ENCODE measurements around the gene POMT1. TPM values are rescaled to one million over a fixed set of nuclear protein-coding genes. Genes with fewer than 3 reads are reported as not detected.
A peak's percentile ranks its signal among the peaks of the same experiment; 100 is the strongest.

The POMT1 gene
- total RNA-seq, 2 donors from 2014 or later = 22.1 to 34.6 TPM

- H3K36me3 ChIP-seq (replicated peaks in 1 of 2; ENCODE audit: insufficient read depth in 1 of 2, low read depth in 2 of 2) = peaks cover 0 to 1% of the 10 kb centered on the region in 2 donors
- peak; percentile 46 to 71 (median 69) for TF ChIP-seq POLR2A (IDR thresholded peaks at IDR 0.05)
- TF ChIP-seq CTCF (IDR thresholded peaks at IDR 0.05) = no peak
- intact Hi-C loops (cut with DNase I) = no loop called here
Measured at GRCh38 chr9:131530920-131531832, 28.5 kb downstream of the POMT1 start, which contains the start of gene UCK1. Gene UCK1 (minus strand): TSS chr9:131531263. CDS start chr9:131531174, 89 bp downstream.

GRCh38 chr9:131534721-131535237 lies 32.1 kb downstream of the POMT1 start:
- intact Hi-C loops (cut with DNase I) = no loop called here
- DNase-seq (peak in 2 of 4 donors; percentile 38 to 54), ATAC-seq (peak; percentile 47)
- Histone ChIP-seq H3K4me1 (peaks cover 28% of the 10 kb centered on the region), H3K36me3 (replicated peaks in 1 of 2; ENCODE audit: insufficient read depth in 1 of 2, low read depth in 2 of 2) (no peaks in the 10 kb centered on the region), H3K9me3 (no peaks in the 10 kb centered on the region), H3K4me3 (no peak overlapping the region), H3K27ac (peak overlapping the region in 2 of 4 donors; percentile 3 to 31), H3K27me3 (no peaks in the 10 kb centered on the region)
- WGBS, 2 donors = 4 to 16% methylated on average over 8 of the region's 8 CpGs
- TF ChIP-seq POLR2A (IDR thresholded peaks at IDR 0.05) (no peak), CTCF (IDR thresholded peaks at IDR 0.05) (no peak)

More at GRCh38 chr9:131530920-131531832, 28.5 kb downstream of the POMT1 start, which contains the start of gene UCK1:
- no peaks in the 10 kb centered on the region for H3K9me3 ChIP-seq
- H3K4me3 ChIP-seq = peak within 1 kb of the TSS; percentile 86 to 97
- 9 to 40% methylated on average over 1 to 78 of the region's 103 CpGs for WGBS, 2 donors
- DNase-seq (peak; percentile 77 to 83 (median 81)), ATAC-seq (peak; percentile 95)
- H3K27me3 ChIP-seq = no peaks in the 10 kb centered on the region
- H3K4me1 ChIP-seq = peaks cover 32% of the 10 kb centered on the region
- peak within 1 kb of the TSS in 3 of 4 donors; percentile 75 to 81 (median 79) for H3K27ac ChIP-seq

GRCh38 chr9:131537946-131538345 lies 35.2 kb downstream of the POMT1 start:
- no peak overlapping the region for H3K27ac ChIP-seq
- WGBS, 2 donors = 92 to 96% methylated on average over 19 of the region's 19 CpGs
- no peak for TF ChIP-seq POLR2A (IDR thresholded peaks at IDR 0.05)
- TF ChIP-seq CTCF (IDR thresholded peaks at IDR 0.05) = no peak
- no peak overlapping the region for H3K4me3 ChIP-seq
- no peaks in the 10 kb centered on the region for H3K27me3 ChIP-seq
- H3K9me3 ChIP-seq = peaks cover 0 to 10% (median 0%) of the 10 kb centered on the region in 3 donors
- DNase-seq (no peak), ATAC-seq (no peak)
- intact Hi-C loops (cut with DNase I) = no loop called here
- peaks cover 16% of the 10 kb centered on the region for H3K4me1 ChIP-seq
- no peaks in the 10 kb centered on the region for H3K36me3 ChIP-seq (replicated peaks in 1 of 2; ENCODE audit: insufficient read depth in 1 of 2, low read depth in 2 of 2)

GRCh38 chr9:131539223-131539923 lies 36.7 kb downstream of the POMT1 start:
- DNase-seq = no peak
- H3K27me3 ChIP-seq = no peaks in the 10 kb centered on the region
- no peak for ATAC-seq
- H3K36me3 ChIP-seq (replicated peaks in 1 of 2; ENCODE audit: insufficient read depth in 1 of 2, low read depth in 2 of 2) = no peaks in the 10 kb centered on the region
- H3K4me1 ChIP-seq = peaks cover 12% of the 10 kb centered on the region
- H3K27ac ChIP-seq = no peak overlapping the region
- no peak overlapping the region for H3K4me3 ChIP-seq
- TF ChIP-seq CTCF (IDR thresholded peaks at IDR 0.05) (no peak), POLR2A (IDR thresholded peaks at IDR 0.05) (no peak)
- 88 to 94% methylated on average over 7 of the region's 7 CpGs for WGBS, 2 donors
- H3K9me3 ChIP-seq = peaks cover 0 to 15% (median 0%) of the 10 kb centered on the region in 3 donors
- intact Hi-C loops (cut with DNase I) = no loop called here

All from body of pancreas (tissue), 4 donors.